Astrocyte (in vitro differentiated cells and primary cell): ENCODE data around the gene GPR39. TPM values are rescaled to one million over a fixed set of nuclear protein-coding genes. Genes with fewer than 3 reads are reported as not detected.

Experiments
- DNase-seq: peaks from one replicate; pipeline ENCODE4 v3.0.0-alpha.2; 2010; ENCODE audit warnings: low read depth
- FAIRE-seq: peaks from 2 replicates; lab custom pipeline; 2011; peaks lifted over from hg19 to GRCh38; lab: Jason Lieb, UNC
- H2AFZ ChIP-seq: 2 replicates; pipeline ENCODE4 v1.6.0; 2012; ENCODE audit warnings: low read depth, low read length, inconsistent platforms
- H3K27ac ChIP-seq: 2 replicates; pipeline ENCODE4 v1.5.1; 2011; ENCODE audit warnings: low read depth, low read length, inconsistent platforms
- H3K27me3 ChIP-seq: 2 replicates; pipeline ENCODE4 v1.6.0; 2011; ENCODE audit warnings: low read length, inconsistent platforms; ENCODE audit not compliant: insufficient read depth
- H3K36me3 ChIP-seq: 2 replicates; pipeline ENCODE4 v1.5.1; 2011; ENCODE audit warnings: low read length, inconsistent platforms; ENCODE audit not compliant: insufficient read depth
- H3K4me1 ChIP-seq: 2 replicates; pipeline ENCODE4 v1.5.1; 2011; ENCODE audit warnings: low read length, inconsistent platforms; ENCODE audit not compliant: insufficient read depth
- H3K4me2 ChIP-seq: 2 replicates; pipeline ENCODE4 v1.6.0; 2012; ENCODE audit warnings: low read length, inconsistent platforms
- H3K4me3 ChIP-seq: 2 replicates; pipeline ENCODE4 v1.5.1; 2011; ENCODE audit warnings: low read depth, mild to moderate bottlenecking, low read length, inconsistent platforms; ENCODE audit not compliant: insufficient read depth
- H3K79me2 ChIP-seq: 2 replicates; pipeline ENCODE4 v1.6.0; 2012; ENCODE audit warnings: mild to moderate bottlenecking, low read length, inconsistent platforms; ENCODE audit not compliant: insufficient read depth
- H3K9ac ChIP-seq: 2 replicates; pipeline ENCODE4 v1.6.0; 2012; ENCODE audit warnings: mild to moderate bottlenecking, low read length, inconsistent platforms
- H3K9me3 ChIP-seq: 2 replicates; pipeline ENCODE4 v1.5.1; 2012; ENCODE audit warnings: low read depth, mild to moderate bottlenecking, low read length, inconsistent platforms; ENCODE audit not compliant: insufficient read depth
- H4K20me1 ChIP-seq: 2 replicates; pipeline ENCODE4 v1.6.0; 2012; ENCODE audit warnings: low read length, inconsistent platforms; ENCODE audit not compliant: insufficient read depth
- H3K27ac Mint-ChIP-seq: one replicate; pipeline ENCODE4 v1.8.0; 2021; ENCODE audit warnings: mild to moderate bottlenecking, mixed read lengths; ENCODE audit not compliant: unreplicated experiment
- H3K27me3 Mint-ChIP-seq: one replicate; pipeline ENCODE4 v1.8.0; 2021; ENCODE audit warnings: low read depth, mixed read lengths; ENCODE audit not compliant: unreplicated experiment
- H3K36me3 Mint-ChIP-seq: one replicate; pipeline ENCODE4 v1.8.0; 2021; ENCODE audit warnings: low read depth, mixed read lengths; ENCODE audit not compliant: unreplicated experiment
- H3K4me1 Mint-ChIP-seq: one replicate; pipeline ENCODE4 v1.8.0; 2021; ENCODE audit warnings: low read depth, mixed read lengths; ENCODE audit not compliant: unreplicated experiment
- H3K4me3 Mint-ChIP-seq: one replicate; pipeline ENCODE4 v1.8.0; 2021; ENCODE audit warnings: mild to moderate bottlenecking, moderate library complexity, mixed read lengths; ENCODE audit not compliant: unreplicated experiment
- H3K9me3 Mint-ChIP-seq: one replicate; pipeline ENCODE4 v1.8.0; 2021; ENCODE audit warnings: mild to moderate bottlenecking, mixed read lengths; ENCODE audit not compliant: unreplicated experiment
- CTCF ChIP-seq: IDR thresholded peaks from 2 replicates; pipeline ENCODE4 v1.5.1; 2011; ENCODE audit warnings: low read depth, mild to moderate bottlenecking, inconsistent platforms, low read length, moderate library complexity; ENCODE audit not compliant: insufficient read depth
- EZH2 ChIP-seq: IDR thresholded peaks from 2 replicates; pipeline ENCODE4 v1.6.1; 2012; ENCODE audit warnings: mild to moderate bottlenecking, low read length, inconsistent platforms; ENCODE audit not compliant: insufficient read depth
- total RNA-seq: library from RNA; stranded (reverse); gene quantifications from 2 replicates; pipeline ENCODE4 v1.2.1, GENCODE V29; 2021

GPR39 gene
- total RNA-seq, 1 donor from 2014 or later, result 4.4 TPM

- H3K27me3 Mint-ChIP-seq, result no peaks in the 10 kb centered on the region
- no peak overlapping the region for H3K4me2 ChIP-seq
- no peaks in the 10 kb centered on the region for H3K27me3 ChIP-seq
- no peak for FAIRE-seq
- no peaks in the 10 kb centered on the region for H4K20me1 ChIP-seq
- H3K27ac Mint-ChIP-seq, result no peak overlapping the region
- no peak overlapping the region for H3K4me3 Mint-ChIP-seq
- no peaks in the 10 kb centered on the region for H3K36me3 ChIP-seq
- peaks cover 29% of the 10 kb centered on the region for H3K9me3 ChIP-seq
- H3K9me3 Mint-ChIP-seq, result peaks cover 45% of the 10 kb centered on the region
- TF ChIP-seq CTCF, result no peak
- peaks cover 5% of the 10 kb centered on the region for H3K36me3 Mint-ChIP-seq
- H3K9ac ChIP-seq, result no peak overlapping the region
- no peak overlapping the region for H3K27ac ChIP-seq
- no peaks in the 10 kb centered on the region for H3K4me1 ChIP-seq
- DNase-seq, result no peak
- H3K79me2 ChIP-seq, result no peaks in the 10 kb centered on the region
- no peaks in the 10 kb centered on the region for H3K4me1 Mint-ChIP-seq
- no peak overlapping the region for H2AFZ ChIP-seq
- no peak overlapping the region for H3K4me3 ChIP-seq
Observed at GRCh38 chr2:132462236-132462635, 45.6 kb downstream of the GPR39 start.

- Histone ChIP-seq H3K9ac (no peak overlapping the region), H2AFZ (no peak overlapping the region), H3K4me3 (no peak overlapping the region), H3K27me3 (no peaks in the 10 kb centered on the region), H3K36me3 (no peaks in the 10 kb centered on the region), H3K79me2 (no peaks in the 10 kb centered on the region), H4K20me1 (no peaks in the 10 kb centered on the region), H3K27ac (no peak overlapping the region), H3K9me3 (peaks cover 37% of the 10 kb centered on the region), H3K4me2 (no peak overlapping the region), H3K4me1 (no peaks in the 10 kb centered on the region)
- DNase-seq (no peak), FAIRE-seq (no peak)
- Mint-ChIP-seq H3K9me3 (peaks cover 49% of the 10 kb centered on the region), H3K36me3 (peaks cover 8% of the 10 kb centered on the region), H3K4me3 (no peak overlapping the region), H3K4me1 (no peaks in the 10 kb centered on the region), H3K27me3 (no peaks in the 10 kb centered on the region), H3K27ac (no peak overlapping the region)
- TF ChIP-seq CTCF (no peak), EZH2 (no peak)
Observed at GRCh38 chr2:132463719-132464118, 47.1 kb downstream of the GPR39 start.

GRCh38 chr2:132465917-132466316 is 49.3 kb downstream of the GPR39 start:
- no peaks in the 10 kb centered on the region for H4K20me1 ChIP-seq
- Mint-ChIP-seq H3K36me3 (peaks cover 8% of the 10 kb centered on the region), H3K4me1 (no peaks in the 10 kb centered on the region), H3K4me3 (no peak overlapping the region), H3K9me3 (peaks cover 41% of the 10 kb centered on the region), H3K27ac (no peak overlapping the region), H3K27me3 (no peaks in the 10 kb centered on the region)
- H3K4me1 ChIP-seq, result no peaks in the 10 kb centered on the region
- H2AFZ ChIP-seq, result no peak overlapping the region
- FAIRE-seq (no peak), DNase-seq (peak; percentile 10)
- peaks cover 43% of the 10 kb centered on the region for H3K9me3 ChIP-seq
- no peaks in the 10 kb centered on the region for H3K27me3 ChIP-seq
- no peak overlapping the region for H3K27ac ChIP-seq
- no peak for TF ChIP-seq EZH2
- H3K4me2 ChIP-seq, result no peak overlapping the region
- no peaks in the 10 kb centered on the region for H3K79me2 ChIP-seq
- H3K9ac ChIP-seq, result no peak overlapping the region
- no peaks in the 10 kb centered on the region for H3K36me3 ChIP-seq
- no peak overlapping the region for H3K4me3 ChIP-seq
